ENCODE results near the gene C22orf39.

- TF ChIP-seq CTCF (conservative IDR thresholded peaks at IDR 0.05 in 1 of 2, IDR thresholded peaks at IDR 0.05 in 1 of 2; ENCODE audit: extremely low read depth in 1 of 2, insufficient read depth in 1 of 2, low read depth in 1 of 2, low read length in 2 of 2) (peak in 1 of 2 donors; percentile 35), EZH2 (IDR thresholded peaks at IDR 0.05; ENCODE audit: borderline replicate concordance, low read length) (no peak)
Measured at GRCh38 chr22:19495562-19496323, 48.2 kb upstream of the C22orf39 start.

Data from mammary epithelial cell (primary cell).